NB4 (cell line): Measurements from ENCODE around the gene RIOK1.

ENCODE experiments used
- DNase-seq: peaks from one replicate; pipeline ENCODE4 v3.0.0; 2010; ENCODE audit warnings: low read depth
- H3K4me3 ChIP-seq: one replicate; pipeline ENCODE4 v1.5.1; 2011; ENCODE audit warnings: mild to moderate bottlenecking, low read depth, low read length, moderate library complexity
- CTCF ChIP-seq: IDR thresholded peaks from one replicate; pipeline ENCODE4 v1.5.1; 2012; ENCODE audit warnings: low read depth, low read length
- MYC ChIP-seq: IDR thresholded peaks from 2 replicates; pipeline ENCODE4 v1.6.1; 2011; ENCODE audit warnings: low read depth, low read length
- POLR2A ChIP-seq: IDR thresholded peaks from 2 replicates; pipeline ENCODE4 v1.6.1; 2011; ENCODE audit warnings: mild to moderate bottlenecking; ENCODE audit not compliant: insufficient read length; ENCODE audit errors: extremely low read depth
- TF ChIP-seq, protein P1 (sequence below): IDR thresholded peaks from 2 replicates; pipeline ENCODE4 v1.6.1; 2011; ENCODE audit warnings: low read depth, low read length

The RIOK1 gene

GRCh38 chr6:7441048-7441775, 51.6 kb downstream of the RIOK1 start:
- DNase-seq: no peak
- no peak for TF ChIP-seq CTCF
- no peak for TF ChIP-seq POLR2A
- no peak for TF ChIP-seq MYC
- TF ChIP-seq, protein P1, sequence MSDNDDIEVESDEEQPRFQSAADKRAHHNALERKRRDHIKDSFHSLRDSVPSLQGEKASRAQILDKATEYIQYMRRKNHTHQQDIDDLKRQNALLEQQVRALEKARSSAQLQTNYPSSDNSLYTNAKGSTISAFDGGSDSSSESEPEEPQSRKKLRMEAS: no peak
- no peak overlapping the region for H3K4me3 ChIP-seq

GRCh38 chr6:7442467-7442866, 52.9 kb downstream of the RIOK1 start:
- no peak overlapping the region for H3K4me3 ChIP-seq
- DNase-seq: no peak
- TF ChIP-seq POLR2A (no peak), CTCF (no peak), MYC (no peak)
- TF ChIP-seq, protein P1: no peak

GRCh38 chr6:7445101-7445500, 55.5 kb downstream of the RIOK1 start:
- no peak overlapping the region for H3K4me3 ChIP-seq

GRCh38 chr6:7445885-7446461, 56.4 kb downstream of the RIOK1 start:
- no peak overlapping the region for H3K4me3 ChIP-seq
- no peak for TF ChIP-seq MYC
- TF ChIP-seq POLR2A: no peak
- TF ChIP-seq, protein P1: no peak
- TF ChIP-seq CTCF: no peak
- DNase-seq: no peak

More at GRCh38 chr6:7445101-7445500, 55.5 kb downstream of the RIOK1 start:
- DNase-seq: no peak
- TF ChIP-seq, protein P1: no peak
- TF ChIP-seq CTCF (no peak), MYC (no peak), POLR2A (no peak)

DNA sequence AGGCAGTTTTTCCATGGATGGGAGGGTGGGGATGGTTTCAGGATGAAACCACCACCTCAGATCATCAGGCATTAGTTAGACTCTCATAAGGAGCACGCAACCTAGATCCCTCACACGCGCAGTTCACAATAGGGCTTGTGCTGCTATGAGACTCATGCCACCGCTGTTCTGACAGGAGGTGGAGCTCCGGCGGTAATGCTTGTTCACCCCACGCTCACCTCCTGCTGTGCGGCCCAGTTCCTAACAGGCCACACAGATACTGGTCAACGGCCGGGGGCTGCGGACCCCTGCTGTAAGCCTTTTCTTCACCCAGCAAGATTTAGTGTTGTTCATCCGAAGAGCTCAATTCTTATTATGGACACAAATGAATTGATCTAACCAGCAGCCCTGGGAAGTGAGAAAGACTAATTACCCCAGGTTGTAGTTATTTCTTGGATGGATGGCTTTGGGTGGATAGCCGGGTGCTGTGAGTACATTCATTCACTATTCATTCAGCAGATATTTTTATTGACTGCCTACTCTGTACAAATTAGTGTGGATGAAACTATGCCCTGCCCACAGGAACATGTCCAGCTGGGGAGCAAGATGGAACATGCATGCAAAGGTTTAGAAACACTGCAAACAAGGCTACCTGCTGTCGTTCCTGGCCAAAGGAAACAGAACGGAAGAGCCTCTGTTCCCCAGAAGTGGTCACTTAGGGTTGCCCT, 57.2 kb downstream of the RIOK1 start:
- no peak overlapping the region for H3K4me3 ChIP-seq
- no peak for DNase-seq
- TF ChIP-seq, protein P1: no peak
- TF ChIP-seq MYC (no peak), CTCF (no peak), POLR2A (no peak)
